Activated T-helper 1 cell treated with anti-CD3 and anti-CD28 coated beads, Interleukin-12 subunit alpha, Interleukin-12 subunit beta, Interleukin-2, Interleukin-4 antibody, amounts not matched to agents 30 ng/mL and 10 ng/mL and 1 ng/mL, durations not matched to agents 14 hours and 24 hours and 36 hours (primary cell): ENCODE data around the gene RAB17. TPM values are rescaled to one million over a fixed set of nuclear protein-coding genes. Genes with fewer than 3 reads are reported as not detected.
A peak's percentile ranks its signal among the peaks of the same experiment; 100 is the strongest.

ENCODE experiments used
- DNase-seq: peaks from one replicate; pipeline ENCODE4 v3.0.0; 2021; ENCODE audit warnings: low spot score
- H3K27ac Mint-ChIP-seq: one replicate; pipeline ENCODE4 v1.8.0; 2021; ENCODE audit warnings: mild to moderate bottlenecking, mixed read lengths
- H3K27me3 Mint-ChIP-seq: one replicate; pipeline ENCODE4 v1.8.0; 2022; ENCODE audit warnings: mild to moderate bottlenecking, moderate library complexity, mixed read lengths; ENCODE audit not compliant: insufficient read depth
- H3K36me3 Mint-ChIP-seq: one replicate; pipeline ENCODE4 v1.8.0; 2021; ENCODE audit warnings: low read depth, mixed read lengths
- H3K4me1 Mint-ChIP-seq: one replicate; pipeline ENCODE4 v1.8.0; 2021; ENCODE audit warnings: low read depth, mixed read lengths
- H3K4me3 Mint-ChIP-seq: one replicate; pipeline ENCODE4 v1.8.0; 2021; ENCODE audit warnings: mild to moderate bottlenecking, moderate library complexity, mixed read lengths
- H3K9me3 Mint-ChIP-seq: one replicate; pipeline ENCODE4 v1.8.0; 2021; ENCODE audit warnings: mixed read lengths
- intact Hi-C: fragments of 100-400 bp; cut with micrococcal nuclease; formaldehyde crosslinking; loops from one replicate; pipeline ENCODE4 v1.15.1; 2024
- total RNA-seq: library from RNA; stranded (reverse); gene quantifications from 2 replicates; pipeline ENCODE4 v1.2.3, GENCODE V29; 2022

Gene RAB17
- total RNA-seq, 1 donor from 2014 or later, result not detected

- Mint-ChIP-seq H3K27ac (no peak overlapping the region), H3K27me3 (peaks cover 7% of the 10 kb centered on the region), H3K9me3 (no peaks in the 10 kb centered on the region), H3K4me1 (peaks cover 7% of the 10 kb centered on the region), H3K4me3 (no peak overlapping the region), H3K36me3 (no peaks in the 10 kb centered on the region)
- intact Hi-C loops, result no loop called here
- DNase-seq, result no peak
These were observed 16.1 kb downstream of the RAB17 start for GRCh38 chr2:237574467-237574866.

GRCh38 chr2:237573721-237574415 is 16.7 kb downstream of the RAB17 start:
- intact Hi-C loops, result no loop called here
- Mint-ChIP-seq H3K9me3 (no peaks in the 10 kb centered on the region), H3K4me3 (no peak overlapping the region), H3K27ac (no peak overlapping the region), H3K27me3 (peaks cover 7% of the 10 kb centered on the region), H3K36me3 (no peaks in the 10 kb centered on the region), H3K4me1 (peaks cover 7% of the 10 kb centered on the region)
- no peak for DNase-seq

GRCh38 chr2:237572742-237573101 is 17.8 kb downstream of the RAB17 start:
- no peaks in the 10 kb centered on the region for H3K9me3 Mint-ChIP-seq
- DNase-seq, result no peak
- H3K27ac Mint-ChIP-seq, result no peak overlapping the region
- H3K4me3 Mint-ChIP-seq, result no peak overlapping the region
- intact Hi-C loops, result loop anchor here (1.0 kb wide), 5 partner anchors 60 to 487 kb away; partner anchors contain the start of gene COPS8
- peaks cover 7% of the 10 kb centered on the region for H3K4me1 Mint-ChIP-seq
- no peaks in the 10 kb centered on the region for H3K36me3 Mint-ChIP-seq
- H3K27me3 Mint-ChIP-seq, result peaks cover 7% of the 10 kb centered on the region

DNA sequence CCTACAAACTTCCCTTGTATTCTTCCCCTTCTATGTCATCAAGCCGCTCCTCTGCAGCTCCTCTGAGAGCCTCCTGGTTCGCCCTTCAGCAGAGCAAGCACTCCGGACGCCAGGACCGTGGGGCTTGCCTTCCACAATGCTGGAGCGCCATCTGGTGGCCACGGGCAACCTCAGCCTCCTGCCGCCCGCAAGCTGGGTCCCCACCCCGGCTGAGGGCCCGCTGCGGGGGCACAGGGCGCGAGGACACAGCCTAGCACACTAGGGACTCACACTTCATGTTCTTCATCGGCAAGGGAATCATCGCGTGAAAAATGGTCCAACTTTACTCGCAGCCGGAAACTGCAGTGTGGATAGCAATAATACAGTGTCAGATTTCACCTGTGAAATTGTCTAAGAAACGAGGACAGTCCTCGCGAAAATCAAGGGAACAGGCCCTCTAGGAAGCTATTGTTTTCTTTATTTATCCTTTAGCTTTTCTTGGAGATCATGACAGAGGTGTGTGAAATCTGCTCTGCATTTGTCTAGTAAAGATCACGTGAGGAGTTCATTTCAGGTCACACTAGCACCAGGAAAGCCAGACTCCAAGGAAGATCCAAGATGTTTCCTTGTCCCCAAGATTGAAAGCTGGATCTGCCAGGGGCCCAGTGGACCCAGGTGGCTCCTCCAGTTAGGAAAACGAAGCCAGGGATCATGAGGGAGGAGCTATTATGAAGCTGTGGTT is 18.4 kb downstream of the RAB17 start:
- intact Hi-C loops, result loop anchor here (1.0 kb wide), 5 partner anchors 60 to 487 kb away; partner anchors contain the start of gene COPS8
- H3K9me3 Mint-ChIP-seq, result no peaks in the 10 kb centered on the region
- H3K27ac Mint-ChIP-seq, result no peak overlapping the region
- no peaks in the 10 kb centered on the region for H3K36me3 Mint-ChIP-seq
- H3K27me3 Mint-ChIP-seq, result peaks cover 7% of the 10 kb centered on the region
- peaks cover 7% of the 10 kb centered on the region for H3K4me1 Mint-ChIP-seq
- peak; percentile 72 for DNase-seq
- H3K4me3 Mint-ChIP-seq, result no peak overlapping the region

- Mint-ChIP-seq H3K9me3 (no peaks in the 10 kb centered on the region), H3K36me3 (no peaks in the 10 kb centered on the region), H3K4me1 (peaks cover 7% of the 10 kb centered on the region), H3K4me3 (no peak overlapping the region), H3K27ac (no peak overlapping the region), H3K27me3 (peaks cover 7% of the 10 kb centered on the region)
- no peak for DNase-seq
- intact Hi-C loops, result no loop called here
These were observed 19.0 kb downstream of the RAB17 start for GRCh38 chr2:237571551-237571950.

DNA sequence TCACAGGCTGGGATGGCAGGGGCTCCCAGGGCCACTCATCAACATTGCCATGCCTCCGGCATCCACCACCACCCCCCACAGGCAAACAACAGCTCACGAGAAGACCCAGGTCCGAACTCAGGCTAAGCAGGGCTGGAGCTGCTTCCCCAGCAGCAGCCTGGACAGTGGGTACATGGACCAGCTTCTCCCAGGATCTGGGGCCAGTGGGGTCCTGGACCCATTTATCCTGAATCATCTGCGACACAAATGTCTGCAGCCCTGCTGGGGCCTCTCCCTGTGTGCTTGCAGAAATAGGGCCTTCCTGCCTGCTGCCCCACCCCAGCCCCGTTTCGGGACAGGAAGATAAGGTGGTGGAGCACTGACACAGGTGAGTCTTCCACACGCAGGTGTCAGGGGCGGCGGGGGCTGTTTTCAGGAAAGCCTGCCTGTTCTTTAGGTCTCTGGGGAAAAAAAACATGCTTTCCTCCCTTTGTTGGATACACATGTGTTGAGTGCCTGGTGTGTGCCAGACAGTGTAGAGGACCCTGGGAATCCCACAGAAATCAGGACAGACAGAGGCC is 19.7 kb downstream of the RAB17 start:
- no peak for DNase-seq
- Mint-ChIP-seq H3K36me3 (no peaks in the 10 kb centered on the region), H3K4me3 (no peak overlapping the region), H3K9me3 (no peaks in the 10 kb centered on the region), H3K27me3 (peaks cover 7% of the 10 kb centered on the region), H3K4me1 (peaks cover 7% of the 10 kb centered on the region), H3K27ac (no peak overlapping the region)
- intact Hi-C loops, result no loop called here

DNA sequence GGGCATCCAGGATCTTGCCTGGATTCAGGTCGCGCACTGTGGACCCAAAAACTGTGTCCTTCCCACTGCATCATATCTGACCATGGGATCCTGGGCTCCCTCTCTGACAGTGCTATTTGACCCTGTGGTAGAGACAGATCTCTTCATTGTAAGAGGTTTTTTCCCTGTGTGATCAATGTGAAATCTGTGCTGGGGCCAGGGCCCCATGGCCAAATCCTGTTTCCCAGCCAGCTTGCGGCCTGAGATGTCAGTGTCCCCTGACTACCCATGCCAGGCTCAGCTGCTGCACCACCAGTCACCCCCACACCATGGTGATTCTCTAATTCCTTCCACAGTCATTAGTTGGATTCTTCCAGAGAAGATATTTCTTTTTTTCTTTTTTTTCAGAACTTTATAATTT is 20.6 kb downstream of the RAB17 start:
- Mint-ChIP-seq H3K4me1 (peaks cover 7% of the 10 kb centered on the region), H3K4me3 (no peak overlapping the region), H3K27ac (no peak overlapping the region), H3K36me3 (no peaks in the 10 kb centered on the region), H3K9me3 (no peaks in the 10 kb centered on the region), H3K27me3 (peaks cover 7% of the 10 kb centered on the region)
- intact Hi-C loops, result no loop called here
- no peak for DNase-seq

DNA sequence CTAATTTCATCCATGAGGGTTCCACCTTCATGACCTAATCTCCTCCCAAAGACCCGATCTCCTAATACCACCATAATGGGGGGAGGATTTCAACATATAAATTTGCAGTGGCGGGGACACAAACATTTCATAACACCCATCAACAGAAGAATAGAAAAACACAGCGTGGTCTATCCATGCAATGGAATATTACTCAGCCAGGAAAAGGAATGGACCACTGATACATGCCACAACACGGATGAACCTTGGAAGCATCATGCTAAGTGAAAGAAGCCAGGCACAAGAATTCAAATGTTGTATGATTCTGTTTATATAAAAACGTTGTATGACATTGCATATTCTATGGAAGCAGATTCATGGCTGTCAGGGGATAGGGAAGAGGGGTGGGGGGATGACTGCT is 21.5 kb downstream of the RAB17 start:
- H3K9me3 Mint-ChIP-seq, result no peaks in the 10 kb centered on the region
- H3K4me3 Mint-ChIP-seq, result no peak overlapping the region
- H3K27ac Mint-ChIP-seq, result no peak overlapping the region
- DNase-seq, result no peak
- H3K36me3 Mint-ChIP-seq, result no peaks in the 10 kb centered on the region
- peaks cover 7% of the 10 kb centered on the region for H3K4me1 Mint-ChIP-seq
- H3K27me3 Mint-ChIP-seq, result peaks cover 7% of the 10 kb centered on the region
- intact Hi-C loops, result no loop called here

DNA sequence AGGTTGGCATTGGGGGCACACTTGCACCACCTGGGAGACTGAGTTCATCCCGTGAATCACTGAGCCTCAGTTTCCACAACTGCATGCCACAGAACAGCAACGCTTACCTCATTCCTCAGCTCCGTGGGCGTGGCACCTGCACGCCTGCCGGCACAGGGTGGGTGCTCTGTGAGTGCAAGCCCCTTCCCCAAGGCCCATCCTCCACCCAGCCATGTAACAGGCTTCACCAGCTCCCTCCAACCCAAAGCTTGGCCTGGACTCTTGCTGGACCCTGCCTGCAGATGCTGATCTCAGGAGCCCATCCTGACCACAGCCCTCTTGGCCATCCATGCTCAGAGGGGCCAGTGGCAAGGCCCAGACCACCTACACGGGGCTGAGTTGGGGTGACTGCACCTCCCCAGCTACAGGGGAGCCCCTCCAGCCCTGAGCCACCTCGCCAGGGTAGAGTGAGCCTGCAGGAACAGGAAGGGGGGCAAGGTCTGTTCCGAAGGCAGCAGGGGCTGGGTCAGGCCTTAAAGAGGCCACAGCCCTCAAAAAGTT is 22.3 kb downstream of the RAB17 start:
- no peak for DNase-seq
- Mint-ChIP-seq H3K4me3 (no peak overlapping the region), H3K36me3 (no peaks in the 10 kb centered on the region), H3K27me3 (peaks cover 7% of the 10 kb centered on the region), H3K4me1 (peaks cover 7% of the 10 kb centered on the region), H3K9me3 (no peaks in the 10 kb centered on the region), H3K27ac (no peak overlapping the region)
- intact Hi-C loops, result no loop called here

DNA sequence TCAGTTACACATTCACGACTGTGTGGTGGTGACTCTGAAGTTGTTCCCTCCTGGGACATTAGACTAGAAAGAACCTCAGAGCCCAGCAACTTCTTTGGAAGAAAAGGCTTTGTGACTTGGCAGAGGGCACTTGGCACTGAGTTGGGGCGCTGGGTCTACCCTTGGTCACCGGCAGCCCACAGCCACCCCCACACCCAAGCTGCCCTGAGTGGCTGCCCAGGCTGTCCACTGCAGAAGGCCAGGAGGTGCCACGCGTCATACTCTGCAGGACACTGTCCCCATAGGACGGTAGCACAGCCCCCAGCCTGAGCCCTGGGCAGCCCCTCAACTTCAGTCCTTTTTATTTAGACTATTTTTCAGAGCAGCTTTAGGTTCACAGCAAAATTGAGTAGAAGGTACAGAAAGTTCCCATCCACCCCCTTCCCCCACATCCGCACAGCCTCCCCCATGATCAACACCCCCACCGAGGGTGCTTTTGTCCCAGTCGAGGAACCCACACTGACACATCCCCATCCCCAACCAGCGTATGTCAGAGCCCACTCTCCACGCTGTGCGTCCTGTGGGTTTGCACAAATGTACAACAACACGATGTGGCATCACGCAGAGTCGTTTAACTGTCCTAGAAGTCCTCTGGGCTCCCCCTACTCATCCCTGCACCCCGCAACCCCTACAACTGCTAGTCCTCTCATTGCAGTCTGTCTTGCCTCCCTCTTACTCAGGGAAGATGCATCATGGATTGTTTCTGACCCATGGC is 23.1 kb downstream of the RAB17 start:
- H3K4me3 Mint-ChIP-seq, result no peak overlapping the region
- no peak for DNase-seq
- no peaks in the 10 kb centered on the region for H3K9me3 Mint-ChIP-seq
- peaks cover 6% of the 10 kb centered on the region for H3K27me3 Mint-ChIP-seq
- H3K27ac Mint-ChIP-seq, result no peak overlapping the region
- no peaks in the 10 kb centered on the region for H3K36me3 Mint-ChIP-seq
- peaks cover 7% of the 10 kb centered on the region for H3K4me1 Mint-ChIP-seq
- intact Hi-C loops, result no loop called here

GRCh38 chr2:237566401-237567235 is 23.9 kb downstream of the RAB17 start, which contains the start of gene PRLH:
PRLH (plus strand) TSS chr2:237566574; CDS start chr2:237566574, 0 bp downstream.
- Mint-ChIP-seq H3K27me3 (peaks cover 4% of the 10 kb centered on the region), H3K27ac (no peak within 1 kb of the TSS), H3K4me3 (no peak within 1 kb of the TSS), H3K36me3 (no peaks in the 10 kb centered on the region), H3K9me3 (no peaks in the 10 kb centered on the region), H3K4me1 (peaks cover under 1% of the 10 kb centered on the region)
- intact Hi-C loops, result no loop called here
- no peak for DNase-seq

DNA sequence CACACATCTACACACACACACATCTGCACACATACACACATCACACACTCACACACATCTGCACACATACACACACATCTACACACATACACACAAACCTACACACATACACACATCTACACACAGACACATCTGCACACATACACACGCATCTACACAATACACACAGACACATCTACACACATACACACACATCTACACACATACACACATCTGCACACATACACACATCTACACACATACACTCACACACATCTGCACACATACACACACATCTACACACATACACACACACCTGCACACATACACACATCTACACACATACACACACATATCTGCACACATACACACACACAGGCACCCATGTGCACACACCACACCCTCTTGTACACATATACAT is 24.6 kb downstream of the RAB17 start:
- Mint-ChIP-seq H3K9me3 (no peaks in the 10 kb centered on the region), H3K4me1 (no peaks in the 10 kb centered on the region)
- intact Hi-C loops, result no loop called here

More for the DNA sequence above, 24.6 kb downstream of the RAB17 start:
- Mint-ChIP-seq H3K27ac (no peak overlapping the region), H3K4me3 (no peak overlapping the region), H3K36me3 (no peaks in the 10 kb centered on the region), H3K27me3 (peaks cover 4% of the 10 kb centered on the region)
- DNase-seq, result no peak
